ENCODE data around the gene LPXN. TPM values are rescaled to one million over a fixed set of nuclear protein-coding genes. Genes with fewer than 3 reads are reported as not detected.

The LPXN gene
- total and polyA plus RNA-seq, 7 donors, result 0.73 to 4.7 (median 2.8) TPM

- DNase-seq (no peak), ATAC-seq (no peak)
- Histone ChIP-seq H3K4me1 (no peaks in the 10 kb centered on the region), H3K36me3 (ENCODE audit: insufficient read depth in 1 of 2, low read depth in 1 of 2) (no peaks in the 10 kb centered on the region), H3K27ac (no peak overlapping the region), H3K27me3 (ENCODE audit: insufficient read depth in 3 of 3, low read length in 2 of 3) (no peaks in the 10 kb centered on the region), H3K9me3 (no peaks in the 10 kb centered on the region), H3K4me3 (no peak overlapping the region)
- 49 to 76% (median 61%) methylated on average over 4 of the region's 4 CpGs for WGBS, 3 donors
- intact Hi-C loops (cut with DNase I), result no loop called here
- TF ChIP-seq CTCF (IDR thresholded peaks at IDR 0.05), result no peak
Measured at GRCh38 chr11:58505849-58506248, 69.8 kb downstream of the LPXN start.

- DNase-seq (no peak), ATAC-seq (no peak)
- intact Hi-C loops (cut with DNase I), result no loop called here
- Histone ChIP-seq H3K9me3 (no peaks in the 10 kb centered on the region), H3K27me3 (ENCODE audit: insufficient read depth in 3 of 3, low read length in 2 of 3) (no peaks in the 10 kb centered on the region), H3K27ac (no peak overlapping the region), H3K4me1 (no peaks in the 10 kb centered on the region), H3K4me3 (no peak overlapping the region), H3K36me3 (ENCODE audit: insufficient read depth in 1 of 2, low read depth in 1 of 2) (no peaks in the 10 kb centered on the region)
- WGBS, 3 donors, result 78 to 85% (median 84%) methylated on average over 6 of the region's 6 CpGs
- TF ChIP-seq CTCF (IDR thresholded peaks at IDR 0.05), result no peak
Measured at GRCh38 chr11:58504232-58504631, 71.4 kb downstream of the LPXN start.

GRCh38 chr11:58503361-58503856 is 72.2 kb downstream of the LPXN start:
- DNase-seq (no peak), ATAC-seq (no peak)
- H3K9me3 ChIP-seq, result no peaks in the 10 kb centered on the region
- no peaks in the 10 kb centered on the region for H3K36me3 ChIP-seq (ENCODE audit: insufficient read depth in 1 of 2, low read depth in 1 of 2)
- intact Hi-C loops (cut with DNase I), result no loop called here
- no peaks in the 10 kb centered on the region for H3K27me3 ChIP-seq (ENCODE audit: insufficient read depth in 3 of 3, low read length in 2 of 3)
- TF ChIP-seq CTCF (IDR thresholded peaks at IDR 0.05), result no peak
- 76 to 87% (median 79%) methylated on average over 4 of the region's 4 CpGs for WGBS, 3 donors
- no peaks in the 10 kb centered on the region for H3K4me1 ChIP-seq
- no peak overlapping the region for H3K4me3 ChIP-seq
- H3K27ac ChIP-seq, result no peak overlapping the region

- TF ChIP-seq CTCF (IDR thresholded peaks at IDR 0.05), result no peak
- intact Hi-C loops (cut with DNase I), result no loop called here
- H3K9me3 ChIP-seq, result no peaks in the 10 kb centered on the region
- H3K4me1 ChIP-seq, result peaks cover 5% of the 10 kb centered on the region
- H3K4me3 ChIP-seq, result no peak overlapping the region
- no peak overlapping the region for H3K27ac ChIP-seq
- ATAC-seq (no peak), DNase-seq (no peak)
- no peaks in the 10 kb centered on the region for H3K27me3 ChIP-seq (ENCODE audit: insufficient read depth in 3 of 3, low read length in 2 of 3)
- H3K36me3 ChIP-seq (ENCODE audit: insufficient read depth in 1 of 2, low read depth in 1 of 2), result no peaks in the 10 kb centered on the region
Measured at GRCh38 chr11:58502004-58502403, 73.7 kb downstream of the LPXN start.

GRCh38 chr11:58498464-58498863 is 77.2 kb downstream of the LPXN start:
- H3K4me3 ChIP-seq, result no peak overlapping the region
- no peaks in the 10 kb centered on the region for H3K27me3 ChIP-seq (ENCODE audit: insufficient read depth in 3 of 3, low read length in 2 of 3)
- no peak for TF ChIP-seq CTCF (IDR thresholded peaks at IDR 0.05)
- no peak overlapping the region for H3K27ac ChIP-seq
- intact Hi-C loops (cut with DNase I), result no loop called here
- peaks cover 21% of the 10 kb centered on the region for H3K4me1 ChIP-seq
- H3K36me3 ChIP-seq (ENCODE audit: insufficient read depth in 1 of 2, low read depth in 1 of 2), result no peaks in the 10 kb centered on the region
- ATAC-seq (no peak), DNase-seq (no peak)
- no peaks in the 10 kb centered on the region for H3K9me3 ChIP-seq
- 43 to 64% (median 47%) methylated on average over 2 of the region's 2 CpGs for WGBS, 3 donors

All from psoas muscle (tissue), 8 donors.